ENCODE results near the gene FTO.

FTO gene

DNA sequence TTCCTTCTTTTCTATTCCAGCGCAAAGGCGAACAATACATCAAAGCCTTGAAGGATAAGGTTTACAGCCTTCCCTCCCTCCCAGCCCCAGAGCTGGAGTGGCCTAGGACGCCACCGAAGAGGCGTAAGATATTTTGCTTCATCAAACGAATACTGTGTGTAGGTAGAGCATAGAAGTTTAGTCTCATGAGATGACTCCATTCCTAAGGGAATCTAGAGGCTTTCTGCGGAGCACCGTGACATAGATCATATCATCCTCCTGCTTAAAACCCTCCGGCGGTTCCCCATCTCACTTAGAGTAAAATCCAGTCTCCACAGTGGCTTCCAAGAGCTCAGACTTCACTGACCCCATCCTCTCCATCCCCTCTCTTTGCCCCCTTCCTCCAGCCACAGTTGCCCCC, 390.7 kb downstream of the FTO start:
- DNase-seq (ENCODE audit: low spot score) = no peak

DNA sequence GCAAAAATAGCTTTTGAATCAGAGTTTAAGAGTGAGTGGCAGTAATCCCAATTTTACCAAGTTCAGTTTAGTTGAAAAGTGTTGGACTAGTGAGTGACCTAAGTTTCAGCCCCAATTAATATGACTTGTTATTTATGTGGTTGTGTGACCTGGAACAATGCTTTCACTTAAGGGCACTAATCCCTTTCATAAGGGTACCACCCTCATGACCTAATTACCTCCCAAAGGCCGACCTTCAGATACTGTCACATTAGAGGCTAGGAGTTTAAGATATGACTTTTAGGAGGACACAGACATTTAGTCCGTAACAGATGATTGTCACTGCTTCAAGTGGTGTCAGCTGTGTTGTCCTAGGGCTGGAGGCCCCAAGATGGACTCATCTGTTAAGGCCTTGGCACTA, 392.7 kb downstream of the FTO start:
- DNase-seq (ENCODE audit: low spot score) = no peak

GRCh38 chr16:54097774-54098173, 393.8 kb downstream of the FTO start:
- no peak for DNase-seq (ENCODE audit: low spot score)

DNA sequence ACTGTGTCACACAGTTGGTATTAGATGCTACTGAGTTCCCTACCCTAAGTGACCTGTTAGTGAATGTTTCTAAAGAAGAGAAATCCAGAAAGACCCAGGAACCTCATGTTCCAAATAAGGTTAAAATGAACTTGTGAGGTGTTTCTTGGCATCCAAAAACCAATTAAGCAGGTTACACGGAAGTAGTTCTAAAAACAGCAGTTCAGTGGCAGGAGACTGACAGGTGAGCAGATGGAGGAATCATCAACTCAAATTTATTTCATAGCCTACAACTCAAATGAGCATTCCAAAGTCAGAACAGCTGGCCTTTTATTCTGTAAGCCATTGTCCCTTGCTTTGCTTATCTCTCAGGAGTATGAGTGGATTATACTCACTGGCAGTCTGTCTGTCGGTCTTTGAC, 394.3 kb downstream of the FTO start:
- DNase-seq (ENCODE audit: low spot score) = no peak

GRCh38 chr16:54099627-54100026, 395.7 kb downstream of the FTO start:
- DNase-seq (ENCODE audit: low spot score) = no peak

- DNase-seq (ENCODE audit: low spot score) = no peak
Measured at GRCh38 chr16:54102888-54103866, 399.2 kb downstream of the FTO start.

- DNase-seq (ENCODE audit: low spot score) = no peak
Measured at GRCh38 chr16:54106057-54106456, 402.1 kb downstream of the FTO start.

- no peak for DNase-seq (ENCODE audit: low spot score)
Measured at GRCh38 chr16:54107583-54108202, 403.7 kb downstream of the FTO start.

DNA sequence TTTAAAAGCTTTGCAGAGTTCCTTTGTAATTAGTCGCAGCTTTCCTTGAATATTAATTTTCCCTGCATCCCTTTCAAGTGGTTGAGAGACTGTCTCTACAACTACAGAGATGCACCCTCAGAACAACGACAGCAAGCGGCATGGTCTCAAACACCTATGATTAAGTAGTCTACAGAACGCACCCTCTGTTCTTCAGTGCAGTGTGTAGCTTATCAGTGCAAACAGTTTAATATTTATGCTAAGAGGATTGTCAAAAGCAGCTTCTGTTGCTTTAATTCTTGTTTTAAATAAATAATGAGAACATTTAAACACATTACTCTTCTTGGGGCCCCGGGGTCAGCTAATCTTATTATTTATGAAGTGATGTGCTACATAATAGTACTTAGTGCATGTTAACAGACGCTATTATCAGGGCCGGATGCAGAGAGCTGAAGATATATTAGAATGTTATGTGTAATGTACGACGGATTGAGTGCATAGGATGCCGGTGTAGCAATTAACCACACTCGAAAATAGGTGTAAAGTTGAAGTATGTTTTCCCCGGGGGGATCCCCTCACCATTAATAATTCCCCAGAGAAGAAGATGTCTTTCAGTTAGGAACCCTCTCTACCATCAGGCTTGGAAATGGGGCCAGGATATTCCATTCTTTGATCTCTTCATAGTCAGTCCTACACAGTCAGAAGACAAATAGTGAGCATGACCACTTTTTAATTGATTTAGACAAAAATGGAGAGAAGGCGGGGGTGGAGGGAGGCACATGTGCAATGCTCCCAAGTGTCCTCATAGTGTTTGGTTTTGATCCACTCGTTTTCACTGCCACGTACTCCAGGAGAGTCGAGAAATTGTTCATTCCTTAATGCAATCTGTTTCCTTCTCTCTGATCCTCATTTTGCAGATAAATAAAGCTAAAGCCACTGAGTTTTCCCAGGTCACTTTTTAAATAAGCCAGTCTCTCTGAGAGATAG, 406.3 kb downstream of the FTO start:
- peak; percentile 57 for DNase-seq (ENCODE audit: low spot score)

DNA sequence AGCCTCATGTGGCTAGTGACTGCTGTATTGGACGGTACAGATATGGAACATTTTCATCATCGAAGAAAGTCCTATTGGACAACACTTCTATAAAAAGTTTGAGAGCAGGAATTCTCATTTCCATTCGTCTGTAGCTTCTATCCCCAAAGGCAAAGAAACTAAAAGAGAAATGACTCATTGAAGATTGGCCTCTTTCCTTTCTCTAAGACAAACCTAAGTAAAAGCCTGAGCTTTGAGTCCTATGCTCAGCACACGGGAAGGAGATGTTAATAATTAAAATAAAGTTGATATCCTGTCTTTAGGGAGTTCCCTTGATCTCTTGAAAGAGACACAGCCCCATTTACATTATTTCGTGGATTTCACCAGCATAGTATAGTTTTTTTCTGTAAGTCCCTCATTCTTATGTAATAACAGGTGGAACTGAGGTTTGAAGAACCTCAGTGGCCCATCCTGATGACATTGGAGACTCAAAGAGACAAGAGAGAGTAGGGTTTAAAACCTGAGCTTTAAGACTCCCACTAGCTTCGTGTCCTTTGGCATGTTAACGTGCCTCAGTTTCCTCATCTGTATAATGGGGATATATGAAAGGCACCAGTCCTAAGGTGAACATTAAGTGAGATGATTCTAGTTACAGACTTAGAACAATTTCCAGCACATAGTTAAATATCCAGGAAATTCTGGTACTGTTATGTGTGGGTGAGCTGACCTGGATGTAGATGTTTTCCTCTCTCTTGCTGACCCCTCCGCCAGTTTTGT, 408.7 kb downstream of the FTO start:
- DNase-seq (ENCODE audit: low spot score) = no peak

DNA sequence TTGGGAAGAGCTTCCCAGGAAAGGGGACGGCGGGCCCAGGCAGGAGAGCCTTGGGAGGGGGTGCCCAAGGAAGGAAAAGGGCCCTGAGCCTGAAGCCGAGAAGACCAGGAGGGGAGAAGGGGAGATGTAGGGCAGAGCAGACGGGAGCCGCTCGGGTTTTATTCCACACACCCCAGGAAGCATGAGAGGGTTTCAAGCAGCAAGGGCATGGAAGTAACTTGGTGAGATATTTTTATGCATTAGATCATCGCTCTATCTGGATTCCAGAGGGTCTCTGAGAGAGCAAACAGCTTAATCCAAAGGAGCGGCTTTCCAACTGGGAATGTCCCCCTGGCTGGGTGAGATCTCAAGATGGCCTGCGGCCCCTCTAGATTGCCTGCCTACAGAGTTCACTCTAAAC, 411.6 kb downstream of the FTO start:
- DNase-seq (ENCODE audit: low spot score) = no peak

GRCh38 chr16:54116124-54116655, 412.2 kb downstream of the FTO start:
- DNase-seq (ENCODE audit: low spot score) = no peak

GRCh38 chr16:54118846-54119245, 414.9 kb downstream of the FTO start:
- no peak for DNase-seq (ENCODE audit: low spot score)

- DNase-seq (ENCODE audit: low spot score) = no peak
Measured at GRCh38 chr16:54120846-54121480, 417.0 kb downstream of the FTO start.

- no peak for DNase-seq (ENCODE audit: low spot score)
Measured at GRCh38 chr16:54121539-54122295, 417.8 kb downstream of the FTO start.

GRCh38 chr16:54123766-54124165, 419.8 kb downstream of the FTO start:
- DNase-seq (ENCODE audit: low spot score) = no peak

DNA sequence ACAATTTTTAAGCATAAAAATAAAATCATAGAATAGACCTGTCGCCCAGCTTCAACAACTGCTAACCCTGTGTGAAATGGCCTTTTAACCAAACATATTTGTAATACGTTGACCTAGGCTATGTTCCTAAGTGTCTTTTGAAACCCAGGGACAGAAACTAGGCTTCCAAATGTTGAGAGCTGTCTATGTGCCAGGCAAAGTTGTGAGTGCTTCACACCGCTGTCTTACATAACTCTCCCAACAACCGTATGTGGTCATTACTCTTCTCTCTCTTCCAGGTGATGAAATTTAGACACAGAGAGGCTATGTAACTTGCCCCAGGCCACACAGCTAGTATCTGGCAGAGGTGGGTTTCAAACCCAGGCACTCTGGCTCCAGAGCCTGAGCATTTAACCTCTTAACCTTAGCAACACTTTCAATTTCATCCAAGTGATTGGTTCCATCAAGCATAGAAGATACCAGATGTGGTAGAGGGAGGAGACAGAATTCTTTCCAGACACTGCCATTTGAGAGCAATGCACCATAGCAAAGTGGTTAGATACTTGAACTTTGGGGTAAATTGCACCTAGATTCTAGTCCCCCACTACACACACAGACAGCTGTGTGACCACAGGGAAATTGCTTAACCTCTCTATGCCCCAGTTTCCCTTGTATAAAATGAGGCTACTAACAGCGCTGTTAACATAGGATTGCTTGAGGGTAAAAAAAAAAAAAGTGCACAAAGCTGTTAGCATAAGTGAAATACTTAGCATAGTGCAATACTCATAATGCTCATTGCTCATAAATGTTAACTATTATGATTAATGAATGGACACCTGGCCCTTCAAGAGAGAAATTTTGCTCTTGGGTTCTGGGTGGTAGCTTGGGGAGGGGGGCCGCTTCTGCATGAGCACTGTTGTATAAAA, 422.0 kb downstream of the FTO start:
- no peak for DNase-seq (ENCODE audit: low spot score)

DNA sequence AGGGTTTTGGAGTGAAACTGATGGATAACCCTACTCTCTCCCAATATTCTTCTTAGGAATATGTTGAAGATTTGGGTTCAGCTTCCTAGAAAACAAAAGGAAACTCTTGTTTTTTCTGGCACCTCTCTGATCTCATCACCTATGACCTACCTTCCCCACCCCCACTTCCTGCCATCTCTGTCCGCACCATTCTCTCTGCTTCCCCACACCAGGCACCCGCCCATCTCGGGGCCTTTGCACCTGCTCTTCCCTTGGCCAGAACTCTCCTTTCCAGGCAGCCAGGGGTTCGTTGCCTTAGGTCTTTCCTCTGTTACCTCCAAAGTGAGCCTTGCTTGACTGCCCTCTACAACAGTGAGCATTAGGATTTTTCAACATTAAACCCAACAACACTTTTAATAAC, 423.0 kb downstream of the FTO start:
- no peak for DNase-seq (ENCODE audit: low spot score)
